A204.1 (cell line): ENCODE data around the gene KAZN.

Experiments used
- FAIRE-seq: peaks from 2 replicates; lab custom pipeline; 2012; peaks lifted over from hg19 to GRCh38; lab: Jason Lieb, UNC

Gene KAZN

DNA sequence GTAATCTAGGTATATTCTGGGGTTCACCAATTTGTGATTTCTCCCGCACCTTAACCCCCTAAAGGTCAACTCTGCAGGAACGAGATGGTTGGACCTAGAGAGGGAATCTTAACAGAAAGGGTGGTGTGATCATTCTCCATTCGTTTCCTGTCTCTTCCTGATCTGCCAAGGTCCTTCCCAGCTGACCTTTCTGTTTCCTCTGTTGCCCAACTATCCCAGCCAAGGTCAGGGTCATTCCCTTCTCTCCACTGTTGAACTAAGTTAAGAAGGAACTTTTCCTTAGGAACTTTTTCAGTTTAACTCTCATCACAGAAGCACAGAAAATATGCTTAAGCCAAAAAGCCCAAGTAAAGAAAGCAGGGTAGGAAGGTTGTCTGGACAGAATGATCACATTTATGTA is 49.3 kb downstream of the KAZN start:
- FAIRE-seq, result no peak

DNA sequence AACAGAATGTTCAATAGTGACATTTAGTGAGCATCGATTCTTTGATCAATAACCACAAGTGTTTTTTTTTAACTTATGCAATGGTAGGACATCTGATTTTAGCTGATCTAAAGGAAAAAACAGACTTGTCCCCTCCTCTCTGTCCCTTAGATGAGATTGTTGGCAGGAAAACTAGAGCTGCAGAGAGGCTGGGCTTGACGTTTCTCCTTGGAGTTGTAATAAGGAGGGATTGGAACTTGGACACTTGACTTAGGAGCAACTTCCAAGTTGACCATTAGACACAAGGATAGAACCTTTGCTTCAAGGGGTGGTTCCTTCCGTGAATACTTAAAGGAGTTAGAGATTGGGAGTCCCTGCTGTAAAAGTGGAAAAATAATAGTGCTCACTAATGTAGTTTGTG is 49.9 kb downstream of the KAZN start:
- no peak for FAIRE-seq

DNA sequence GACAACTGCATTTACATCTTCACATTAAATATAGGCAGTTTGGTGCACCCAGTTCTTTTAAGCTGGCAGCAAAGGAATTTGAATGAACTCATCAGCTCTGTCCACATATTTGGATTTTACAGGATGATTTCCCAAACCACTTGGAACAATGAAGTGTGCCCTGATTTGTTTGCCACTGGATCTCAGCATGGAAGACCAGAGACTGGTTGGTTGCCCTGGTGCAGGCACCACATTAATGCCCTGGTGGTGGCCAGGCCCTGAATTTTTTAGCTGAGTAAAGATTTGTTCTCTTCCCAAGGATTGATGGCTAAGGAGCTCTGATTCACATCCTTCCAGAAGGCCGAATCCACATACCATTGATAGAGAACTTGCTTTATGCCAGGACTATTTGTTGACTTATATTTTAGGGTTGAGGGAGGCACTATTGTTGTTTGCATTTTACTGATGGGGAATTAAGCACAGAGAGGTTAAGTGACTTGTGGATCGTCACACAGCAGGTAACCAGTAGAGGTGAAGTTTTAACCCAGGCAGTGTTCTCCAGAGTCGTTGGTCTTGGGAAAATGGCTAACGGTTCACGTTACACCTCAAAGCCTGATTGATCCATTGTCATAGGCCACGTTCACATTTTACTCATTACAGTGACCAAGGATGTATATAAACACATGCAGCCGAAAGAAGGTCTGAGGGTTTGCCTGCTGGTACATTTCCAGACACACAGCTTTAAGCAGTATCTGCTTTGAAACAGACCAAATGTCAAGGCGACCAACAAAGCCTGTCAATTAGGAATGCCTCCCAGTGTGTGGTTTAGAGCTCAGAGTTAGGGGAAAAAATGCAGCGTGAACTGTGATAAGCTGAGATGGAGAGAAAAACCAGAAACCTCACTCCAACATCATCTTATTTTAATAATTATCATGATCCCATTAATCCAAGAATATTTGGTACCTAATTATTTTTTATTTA is 50.7 kb downstream of the KAZN start:
- no peak for FAIRE-seq

DNA sequence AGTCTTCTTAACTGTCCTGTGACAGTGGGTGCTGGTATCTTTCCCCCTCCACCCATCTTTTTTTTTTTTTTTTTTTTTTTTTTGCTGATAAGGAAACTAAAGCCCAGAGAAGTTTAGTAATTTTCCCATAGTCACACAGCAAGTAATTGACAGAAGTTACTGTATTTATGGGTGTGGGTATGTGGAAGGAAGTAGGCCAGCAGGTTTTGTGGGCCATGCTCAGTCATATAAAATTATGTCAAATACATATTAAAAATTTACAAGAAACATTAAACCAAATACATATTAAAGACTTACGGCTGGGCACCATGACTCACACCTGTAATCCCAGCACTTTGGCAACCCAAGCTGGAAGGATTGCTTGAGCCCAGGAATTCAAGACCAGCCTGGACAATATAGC is 51.5 kb downstream of the KAZN start:
- FAIRE-seq, result no peak

DNA sequence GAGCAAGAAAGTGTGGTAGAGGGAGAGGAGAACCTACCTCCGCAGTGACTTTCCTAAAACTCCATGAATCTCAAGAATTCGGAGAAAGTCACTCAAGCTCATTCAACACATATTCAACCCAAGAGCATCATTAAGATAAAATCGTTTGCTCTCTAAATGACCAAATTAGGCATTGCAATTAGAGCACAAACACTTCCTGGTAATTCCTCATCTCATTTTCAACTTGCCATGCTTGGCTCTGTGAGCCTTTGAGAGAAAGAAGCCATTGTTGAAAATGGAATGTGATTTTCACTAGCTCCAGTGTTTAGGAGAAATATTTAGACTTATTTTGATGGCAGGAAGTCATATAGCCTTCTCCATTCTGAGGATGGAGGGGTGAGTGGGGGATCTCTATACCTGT is 52.5 kb downstream of the KAZN start:
- no peak for FAIRE-seq

DNA sequence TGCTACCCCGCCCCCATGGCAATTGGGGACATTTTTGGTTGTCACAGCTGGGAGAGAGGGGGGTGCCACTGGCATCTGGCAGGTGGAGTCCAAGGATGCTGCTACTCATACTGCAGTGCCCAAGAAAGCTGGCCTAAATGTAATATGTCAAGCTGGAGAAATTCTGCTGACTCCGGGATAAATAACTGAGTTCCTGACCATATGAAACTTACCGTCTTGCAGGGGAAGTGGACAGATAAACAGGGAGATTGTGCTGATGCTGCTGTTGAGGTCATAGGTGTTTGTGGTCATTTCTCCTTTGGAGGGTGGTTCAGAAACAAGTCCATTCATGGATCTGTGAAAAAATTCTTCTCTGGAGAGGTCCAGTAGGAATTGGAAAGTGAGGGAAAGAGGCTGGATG is 54.4 kb downstream of the KAZN start:
- no peak for FAIRE-seq

DNA sequence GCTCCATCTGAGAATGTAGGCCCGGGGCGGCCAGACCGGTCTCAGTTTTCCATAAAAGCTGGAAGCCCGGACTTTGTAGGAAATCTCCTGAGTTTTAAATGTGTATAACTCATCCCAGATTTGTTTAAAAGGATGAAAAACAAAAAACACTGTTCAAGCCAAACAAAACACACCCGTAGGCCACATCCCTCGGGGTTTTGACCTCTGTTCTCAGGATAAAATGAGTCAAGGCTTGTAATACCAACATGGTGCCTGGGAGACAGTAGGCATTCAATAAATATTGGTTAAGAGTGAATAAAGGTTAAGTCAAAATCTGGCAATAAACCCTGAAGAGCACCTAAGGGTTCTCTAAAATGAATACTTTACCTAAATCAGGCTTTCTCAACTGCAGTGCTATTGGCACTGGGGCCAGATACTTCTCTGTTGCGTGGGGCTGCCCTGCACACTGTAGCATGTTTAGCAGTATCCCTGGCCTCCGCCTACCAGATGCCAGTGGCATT is 55.0 kb downstream of the KAZN start:
- no peak for FAIRE-seq

DNA sequence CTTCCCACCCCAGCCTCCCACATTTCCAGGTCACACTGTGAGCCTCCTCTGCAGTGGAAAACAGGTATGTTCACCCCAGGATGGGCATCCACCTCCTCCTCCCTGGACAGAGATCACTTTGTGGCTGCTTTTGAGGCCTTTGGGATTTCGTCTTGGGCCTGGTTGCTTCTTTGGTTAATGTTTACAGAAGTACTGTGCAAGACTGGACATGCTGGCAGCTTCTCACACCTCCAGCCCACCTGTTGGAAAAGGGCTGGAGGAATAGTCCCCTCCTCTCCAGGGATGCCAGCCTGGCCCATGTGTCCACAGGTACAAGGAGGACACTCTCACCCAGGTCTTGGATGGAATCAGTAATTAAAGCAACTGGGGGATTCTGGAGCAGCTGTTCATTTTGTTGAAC is 56.1 kb downstream of the KAZN start:
- FAIRE-seq, result no peak

DNA sequence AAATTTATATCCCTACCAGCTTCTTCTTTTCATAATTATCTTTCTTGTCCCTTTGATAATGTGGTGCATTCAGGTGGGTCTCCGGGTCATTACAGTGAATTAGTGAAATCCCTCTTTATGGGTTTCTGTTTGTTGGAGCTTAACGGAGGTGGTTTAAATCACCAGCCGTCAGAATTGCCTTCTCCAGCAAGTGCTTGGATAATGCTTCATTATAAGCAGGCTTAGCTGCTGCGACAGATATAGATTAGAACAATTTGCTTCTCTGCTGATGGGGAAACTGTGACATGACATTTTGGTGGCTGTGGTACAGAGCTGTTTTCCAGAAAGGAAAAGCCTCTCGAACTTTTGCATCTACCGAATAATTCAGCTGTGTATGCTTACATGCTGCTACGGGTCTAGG is 56.9 kb downstream of the KAZN start:
- FAIRE-seq, result no peak

DNA sequence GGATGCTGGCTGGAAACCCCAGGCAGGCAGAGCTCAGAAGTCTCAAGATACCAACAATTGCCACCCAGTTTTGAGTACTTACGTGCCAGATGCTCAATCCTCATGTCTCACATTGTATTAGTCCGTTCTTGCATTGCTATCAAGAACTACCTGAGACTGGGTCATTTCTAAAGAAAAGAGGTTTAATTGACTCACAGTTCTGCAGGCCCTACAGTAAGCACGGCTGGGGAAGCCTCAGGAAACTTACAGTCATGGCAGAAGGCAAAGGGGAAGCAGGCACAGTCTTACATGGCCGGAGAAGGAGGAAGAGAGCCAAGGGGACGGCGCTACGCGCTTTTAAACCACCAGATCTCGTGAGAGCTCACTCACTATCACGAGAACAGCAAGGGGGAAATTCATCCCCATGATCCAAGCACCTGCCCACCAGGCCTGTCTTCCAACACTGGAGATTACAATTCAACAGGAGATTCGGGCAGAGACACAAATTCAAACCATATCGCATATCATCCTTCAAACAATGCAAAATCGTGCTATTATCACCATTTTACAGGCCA is 58.0 kb downstream of the KAZN start:
- FAIRE-seq, result no peak

DNA sequence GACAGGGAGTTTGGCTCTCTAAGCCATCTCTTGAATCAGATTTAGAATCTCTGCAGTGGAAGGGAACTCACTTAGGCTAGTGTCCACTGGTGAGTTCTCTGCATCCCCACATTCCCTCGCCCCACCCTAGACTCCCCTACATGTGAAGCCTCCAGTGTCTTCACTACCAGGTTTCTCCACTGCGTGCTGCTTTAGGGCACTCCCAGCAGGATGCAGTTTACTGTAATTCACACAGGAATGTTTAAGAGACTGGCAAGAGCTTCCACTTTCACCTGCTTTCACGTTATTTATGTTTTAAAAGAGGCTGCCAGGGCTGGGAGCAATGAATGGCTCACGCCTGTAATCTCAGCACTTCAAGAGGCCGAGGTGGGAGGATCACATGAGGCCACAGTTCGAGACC is 60.2 kb downstream of the KAZN start:
- no peak for FAIRE-seq

DNA sequence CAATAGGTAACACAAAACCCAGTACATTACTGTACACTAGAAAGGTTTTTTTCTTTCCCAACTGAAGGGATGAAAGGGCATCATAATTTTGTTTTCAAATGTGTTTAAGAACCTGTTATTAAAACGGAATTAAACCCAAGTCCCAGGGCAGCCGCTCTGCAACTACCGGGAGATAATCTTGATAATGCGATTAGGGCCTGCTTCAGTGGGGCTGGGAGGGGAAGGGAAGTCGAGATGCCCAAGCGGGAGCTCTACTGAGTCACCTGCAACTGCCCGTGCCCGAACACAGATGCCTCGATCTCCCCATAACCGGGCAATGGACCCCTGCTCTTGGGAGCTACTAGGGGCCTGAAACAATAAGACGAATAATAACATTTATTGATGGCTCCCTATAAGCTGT is 61.4 kb downstream of the KAZN start:
- no peak for FAIRE-seq

DNA sequence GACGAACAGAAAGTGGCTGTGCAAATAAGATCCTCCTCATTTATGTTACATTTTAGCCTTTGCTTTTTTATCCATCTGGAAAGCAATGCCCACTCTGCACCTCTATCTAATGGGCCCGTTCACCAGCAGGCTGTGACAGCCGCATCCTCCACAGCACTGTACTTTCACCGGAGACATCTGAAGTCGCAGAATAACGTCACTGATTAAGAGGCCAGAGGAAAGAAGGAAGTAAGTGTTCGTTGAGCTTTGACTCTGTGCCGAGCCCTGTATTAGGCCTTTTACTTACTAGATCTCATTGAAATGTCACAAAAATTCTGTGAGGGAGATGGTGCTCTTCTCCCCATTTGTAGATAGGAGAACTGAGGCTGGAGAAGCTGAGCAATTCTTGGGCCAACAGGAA is 62.3 kb downstream of the KAZN start:
- no peak for FAIRE-seq

DNA sequence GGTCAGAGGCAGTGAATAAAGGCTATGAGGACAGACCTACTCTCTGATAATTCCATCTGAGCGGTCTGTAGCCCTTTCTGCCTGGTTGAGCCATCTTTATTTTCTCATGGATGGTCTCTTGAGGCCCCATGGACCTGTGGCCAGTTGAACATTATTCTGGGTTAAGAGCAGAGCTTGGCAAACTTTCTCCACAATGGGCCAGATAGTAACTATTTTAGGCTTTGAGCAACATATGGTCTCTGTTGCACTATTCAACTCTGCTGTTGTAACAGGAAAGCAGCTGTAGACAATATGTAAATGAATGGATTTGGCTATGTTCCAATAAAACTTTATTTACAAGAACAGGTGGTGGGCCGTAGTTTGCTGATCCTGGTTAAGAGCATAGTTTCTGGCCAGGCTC is 62.7 kb downstream of the KAZN start:
- FAIRE-seq, result no peak

DNA sequence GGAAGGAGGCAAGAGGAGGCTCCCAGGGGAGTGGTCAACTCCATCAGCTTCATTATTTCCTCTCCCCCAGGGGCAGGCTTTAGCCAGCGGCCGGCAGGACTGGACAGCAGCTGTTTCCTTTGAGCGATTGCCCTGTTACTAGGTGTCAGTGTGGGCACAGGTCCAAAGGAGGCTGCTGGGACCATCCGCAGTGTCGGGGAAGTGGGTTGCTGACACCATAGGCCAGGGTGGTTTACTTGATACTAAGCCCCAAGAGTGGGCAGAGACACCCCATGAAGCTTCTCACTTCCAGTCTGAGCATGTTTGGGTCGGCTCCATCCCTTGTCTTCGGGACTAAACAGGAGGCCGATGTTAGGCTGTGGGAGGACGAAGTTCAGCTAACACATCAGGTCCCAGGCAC is 63.6 kb downstream of the KAZN start:
- no peak for FAIRE-seq

DNA sequence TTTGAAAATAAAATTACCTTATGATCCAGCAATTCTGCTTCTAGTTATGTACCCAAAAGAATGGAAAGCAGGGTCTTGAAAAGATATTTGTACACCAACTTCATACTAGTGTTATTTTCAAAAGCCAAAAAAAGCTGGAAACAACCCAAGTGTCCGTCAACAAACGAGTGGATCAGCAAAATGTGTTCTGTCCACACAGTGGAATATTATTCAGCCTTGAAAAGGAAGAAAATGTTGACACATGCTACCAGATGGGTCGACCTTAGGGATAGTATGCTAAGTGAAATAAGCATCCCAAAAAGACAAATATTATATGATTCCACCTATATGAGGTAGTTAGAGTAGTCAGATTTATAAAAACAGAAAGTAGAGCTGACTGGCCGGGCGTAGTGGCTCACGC is 65.3 kb downstream of the KAZN start:
- FAIRE-seq, result no peak

DNA sequence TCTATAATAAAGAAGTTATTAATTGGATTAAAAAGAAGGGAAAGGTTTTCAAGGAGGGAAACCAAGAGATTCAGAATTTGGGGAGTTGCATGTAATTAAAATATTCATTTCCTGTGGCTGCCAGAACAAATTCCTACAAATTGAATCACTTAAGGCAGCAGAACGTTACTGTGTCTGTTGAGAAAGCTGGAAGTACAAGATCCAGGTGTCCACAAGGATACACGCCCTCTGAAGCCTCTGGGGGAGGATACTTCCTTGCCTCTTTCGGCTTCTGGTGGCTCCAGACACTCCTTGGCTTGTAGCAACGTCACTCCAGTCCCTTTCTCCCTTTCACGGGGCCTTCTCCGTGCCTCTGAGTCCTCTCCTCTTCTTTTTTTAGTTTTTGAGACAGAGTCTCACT is 67.9 kb downstream of the KAZN start:
- no peak for FAIRE-seq

DNA sequence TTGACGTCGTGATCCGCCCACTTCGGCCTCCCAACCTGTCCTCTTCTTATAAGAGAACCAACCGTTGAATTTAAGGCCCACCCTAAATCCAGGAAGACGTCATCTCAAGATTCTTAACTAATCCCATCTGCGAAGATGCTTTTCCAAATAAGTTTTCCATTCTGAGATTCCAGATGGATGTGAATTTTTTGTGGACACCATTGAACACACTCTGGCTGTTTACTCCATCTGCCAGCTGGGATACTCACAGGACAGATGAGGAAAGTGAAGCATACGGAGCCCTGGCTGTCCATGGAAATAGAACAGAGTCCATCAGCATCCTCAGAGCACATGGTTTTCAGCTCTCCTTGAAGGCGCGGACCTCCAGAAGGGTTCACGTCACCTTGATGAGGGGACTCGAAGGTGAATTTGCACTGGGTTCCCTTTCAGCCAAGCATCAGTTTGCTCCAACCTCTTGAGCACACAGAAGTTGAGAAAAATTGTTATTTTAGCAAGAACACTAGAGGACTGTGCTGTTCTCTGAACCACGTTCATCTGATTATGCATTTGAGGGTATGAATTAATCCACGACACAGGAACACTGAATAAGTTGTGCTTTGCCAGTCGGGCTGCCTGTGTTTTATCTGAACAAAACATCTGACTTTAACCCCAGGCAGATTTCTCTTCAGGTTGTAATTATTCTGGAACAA is 68.6 kb downstream of the KAZN start:
- FAIRE-seq, result no peak

DNA sequence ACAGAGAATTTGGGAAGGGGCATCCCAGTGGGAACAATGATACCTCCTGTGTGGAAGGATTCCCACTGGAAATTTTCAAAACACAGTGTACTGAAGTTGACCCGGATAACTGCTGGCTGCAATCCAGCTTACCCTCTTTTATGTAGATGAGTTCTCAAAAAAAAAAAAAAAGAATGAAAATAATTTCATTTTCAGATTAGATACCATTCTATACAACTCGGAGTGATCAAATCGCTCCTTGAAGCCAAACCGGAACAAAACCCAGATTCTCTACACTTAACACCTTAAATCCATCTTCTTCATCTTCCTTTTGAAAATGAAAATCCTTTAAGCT is 69.1 kb downstream of the KAZN start:
- no peak for FAIRE-seq

DNA sequence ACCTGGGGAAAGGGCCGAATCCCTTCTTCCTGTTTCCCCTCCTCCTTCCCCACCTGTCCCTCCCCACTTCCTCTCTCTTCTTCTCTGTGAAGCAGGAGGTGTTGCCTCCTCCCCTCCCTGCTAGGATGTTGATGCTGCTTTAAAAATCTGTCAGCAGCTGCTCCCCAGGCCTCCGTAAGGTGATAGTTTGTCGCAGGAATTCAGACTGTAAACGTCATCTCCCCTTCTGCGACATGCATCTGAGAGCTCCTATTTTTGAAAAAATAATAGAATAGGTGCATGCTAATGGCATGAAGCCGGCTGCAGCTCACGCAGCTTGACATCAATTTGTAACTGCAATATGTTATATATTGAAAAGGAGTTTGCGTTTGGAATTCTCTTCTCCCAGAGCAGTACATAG is 70.1 kb downstream of the KAZN start:
- FAIRE-seq, result no peak

DNA sequence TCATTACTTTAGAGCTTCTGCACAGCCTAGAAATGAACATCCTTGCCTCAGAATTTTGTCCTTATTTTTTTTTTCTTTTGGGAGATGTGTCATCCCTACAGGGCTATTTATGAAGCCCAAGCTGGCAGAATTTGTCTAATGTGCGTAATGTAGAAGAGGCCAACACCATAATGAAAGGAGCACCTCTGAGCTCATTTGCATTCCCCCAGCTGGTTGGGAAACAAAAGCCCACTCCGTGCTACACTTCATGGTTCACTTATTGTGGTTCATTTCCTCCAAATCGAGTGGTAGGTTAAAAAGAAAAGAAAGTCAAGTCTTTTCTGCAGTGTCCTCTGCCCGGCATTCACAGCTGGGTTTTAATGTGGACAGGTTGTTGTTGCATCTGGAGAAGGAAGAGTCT is 73.5 kb downstream of the KAZN start:
- no peak for FAIRE-seq

DNA sequence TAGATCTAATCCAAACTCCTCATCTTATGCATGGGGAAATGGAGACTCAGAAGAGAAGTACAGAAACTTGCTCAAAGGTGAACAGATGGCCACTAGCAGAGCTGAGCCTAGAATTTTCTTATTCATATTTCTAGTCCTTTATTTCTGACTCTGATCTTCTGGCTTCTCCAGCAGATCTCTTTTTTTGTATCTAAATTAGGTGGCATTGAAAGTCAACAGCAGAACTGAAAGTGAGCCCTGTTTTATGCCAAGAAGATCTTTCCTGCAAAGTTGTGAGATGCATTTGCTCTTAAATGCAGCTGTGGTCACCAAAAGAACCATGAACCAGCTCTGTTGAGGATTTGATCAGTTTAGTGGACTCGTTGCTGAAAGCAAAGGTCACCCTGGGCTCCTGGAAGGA is 75.5 kb downstream of the KAZN start:
- FAIRE-seq, result no peak

DNA sequence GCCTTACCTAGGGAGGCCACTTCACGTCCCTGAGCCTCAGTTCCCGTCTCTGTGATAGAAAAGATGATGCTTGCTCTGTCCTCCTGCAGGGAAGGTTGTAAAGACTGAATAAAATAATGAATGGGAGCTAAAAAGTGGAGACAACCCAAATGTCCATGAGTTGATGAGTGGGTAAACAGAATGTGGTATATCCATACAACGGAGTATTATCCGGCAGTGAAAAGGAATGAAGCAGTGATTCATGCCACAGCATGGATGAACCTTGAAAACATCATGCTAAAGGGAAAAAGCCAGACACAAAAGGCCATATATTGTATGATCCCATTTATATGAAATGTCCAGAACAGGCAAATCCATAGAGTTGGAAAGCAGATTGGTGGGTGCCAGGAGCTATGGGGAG is 77.9 kb downstream of the KAZN start:
- no peak for FAIRE-seq
